IPS-NIHi7 (cell line): ENCODE results near the gene TRIP12.
A peak's percentile ranks its signal among the peaks of the same experiment; 100 is the strongest.
"Not testable (repeated sequence)": the region's sequence is repeated elsewhere in the genome, so short reads cannot be mapped to it uniquely, and the experiment has no call there.

ENCODE experiments used
- DNase-seq: peaks from one replicate; pipeline ENCODE4 v3.0.0; 2012; ENCODE audit warnings: mixed read lengths; ENCODE audit errors: extremely low spot score

Gene TRIP12

GRCh38 chr2:229921892-229922448, at the start of gene TRIP12:
Gene TRIP12, minus strand, starts transcription at chr2:229922009. Its CDS starts 41,930 bp downstream, at chr2:229880079.
- peak; percentile 91 for DNase-seq

GRCh38 chr2:229971298-229971790, 49.5 kb upstream of the TRIP12 start:
- DNase-seq, result no peak

GRCh38 chr2:229970406-229970805, 48.6 kb upstream of the TRIP12 start:
- DNase-seq, result no peak

DNA sequence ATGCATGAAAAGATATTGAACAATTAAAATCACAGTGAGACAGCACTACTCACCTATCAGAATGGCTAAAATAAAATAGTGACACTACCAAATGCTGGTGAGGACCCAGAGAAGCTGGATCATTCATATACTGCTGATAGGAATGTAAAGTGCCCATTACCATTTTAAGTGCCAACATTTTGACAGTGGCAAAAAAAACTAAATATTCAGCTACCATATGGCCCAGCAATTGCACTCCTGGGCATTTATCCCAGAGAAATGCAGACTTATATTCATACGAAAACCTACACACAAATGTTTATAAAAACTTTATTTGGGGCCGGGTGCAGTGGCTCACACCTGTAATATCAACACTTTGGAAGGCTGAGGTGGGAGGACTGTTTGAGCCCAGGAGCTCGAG, 48.1 kb upstream of the TRIP12 start:
- DNase-seq, result no peak

- not testable (repeated sequence) for DNase-seq
Observed at GRCh38 chr2:229963596-229963995, 41.8 kb upstream of the TRIP12 start.

- no peak for DNase-seq
Observed at GRCh38 chr2:229956491-229956890, 34.7 kb upstream of the TRIP12 start.

GRCh38 chr2:229955663-229956062, 33.9 kb upstream of the TRIP12 start:
- no peak for DNase-seq

DNA sequence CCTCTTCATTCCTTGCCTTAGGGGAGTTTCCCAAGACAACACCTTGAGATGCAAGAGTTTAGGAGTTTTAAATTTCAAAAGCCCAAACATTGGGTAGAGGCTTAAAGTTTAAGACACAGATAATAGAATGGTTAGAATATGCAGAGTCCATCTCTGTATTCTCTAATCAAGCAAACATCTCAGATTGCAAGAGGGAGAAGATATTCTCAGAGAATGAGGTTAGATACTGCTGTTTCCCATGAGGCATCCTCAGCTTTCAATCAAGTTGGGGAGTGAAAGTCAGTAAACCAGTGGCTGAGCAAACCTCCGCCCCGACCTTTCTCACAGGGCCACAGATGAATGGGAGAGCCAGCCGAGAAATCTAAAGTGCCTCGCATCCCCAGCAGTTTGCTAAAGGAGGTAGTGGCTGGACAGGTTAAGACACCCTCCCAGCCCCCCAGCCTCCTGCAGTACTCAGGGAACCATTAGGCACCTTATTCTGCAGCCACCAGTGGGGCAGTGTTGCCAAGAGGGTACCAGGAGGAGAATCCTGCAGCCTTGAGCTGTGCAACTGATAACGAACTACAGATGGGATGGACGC, 30.5 kb upstream of the TRIP12 start:
- DNase-seq, result no peak

DNA sequence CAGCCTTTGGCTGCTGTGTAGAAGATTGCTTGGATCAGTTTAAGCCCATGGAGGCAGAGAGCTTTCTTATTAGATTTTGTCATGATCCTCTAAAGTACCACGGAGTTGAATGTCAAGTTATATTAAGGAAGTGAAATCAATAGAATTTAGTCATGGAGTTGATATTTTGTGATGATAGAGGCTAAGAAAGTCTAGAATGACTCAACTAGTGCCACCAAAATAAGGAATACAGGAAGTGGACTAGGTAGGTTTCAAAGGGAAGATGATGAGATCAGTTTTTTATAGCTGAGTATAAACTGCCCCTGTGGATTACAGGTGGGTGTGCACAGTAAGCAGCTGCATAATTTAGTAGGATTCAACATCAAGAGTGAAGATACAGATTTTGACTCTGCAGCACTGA, 25.7 kb upstream of the TRIP12 start:
- no peak for DNase-seq

- DNase-seq, result no peak
Observed at GRCh38 chr2:229945975-229946374, 24.2 kb upstream of the TRIP12 start.

- no peak for DNase-seq
Observed at GRCh38 chr2:229943770-229944449, 22.1 kb upstream of the TRIP12 start.

DNA sequence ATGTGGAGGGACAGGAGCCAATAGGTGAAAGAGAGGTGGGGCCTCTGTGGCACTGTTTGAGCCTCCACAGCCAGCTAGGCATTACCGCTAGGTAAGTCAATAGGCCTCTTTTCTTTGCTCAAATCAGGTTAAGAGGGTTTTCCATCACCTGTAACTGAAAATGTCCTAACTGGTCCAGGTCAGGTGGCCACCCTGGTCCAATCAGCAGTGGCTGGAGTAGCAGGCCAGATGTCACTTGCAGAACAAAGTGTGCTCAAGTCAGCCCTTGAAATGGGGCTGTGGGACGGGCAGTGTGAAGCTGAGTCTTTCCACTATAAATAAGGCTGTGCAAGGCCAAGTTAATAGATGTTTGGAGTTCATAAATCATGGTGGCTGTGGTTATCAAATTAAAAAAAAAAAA, 21.4 kb upstream of the TRIP12 start:
- no peak for DNase-seq

DNA sequence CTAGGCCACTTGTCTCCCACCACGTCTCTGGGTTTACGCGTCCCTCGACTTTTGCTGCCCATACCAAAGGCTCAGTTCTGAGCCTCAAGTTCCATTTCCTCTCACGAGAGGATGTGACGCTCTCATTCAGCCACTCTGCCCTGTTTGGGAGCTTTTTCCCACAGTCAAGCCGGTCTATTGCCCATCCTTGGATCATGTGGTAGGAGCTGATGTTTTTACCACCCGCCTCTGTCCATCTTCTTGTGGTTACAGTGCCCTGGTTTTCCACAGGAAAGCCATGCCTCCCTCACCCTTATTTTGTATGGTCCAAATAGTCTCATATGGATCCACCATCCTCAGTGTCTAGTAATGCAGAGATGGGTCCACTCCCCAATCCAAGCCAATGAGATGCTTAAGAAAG, 20.9 kb upstream of the TRIP12 start:
- DNase-seq, result no peak

- no peak for DNase-seq
Observed at GRCh38 chr2:229937537-229937936, 15.7 kb upstream of the TRIP12 start.

DNA sequence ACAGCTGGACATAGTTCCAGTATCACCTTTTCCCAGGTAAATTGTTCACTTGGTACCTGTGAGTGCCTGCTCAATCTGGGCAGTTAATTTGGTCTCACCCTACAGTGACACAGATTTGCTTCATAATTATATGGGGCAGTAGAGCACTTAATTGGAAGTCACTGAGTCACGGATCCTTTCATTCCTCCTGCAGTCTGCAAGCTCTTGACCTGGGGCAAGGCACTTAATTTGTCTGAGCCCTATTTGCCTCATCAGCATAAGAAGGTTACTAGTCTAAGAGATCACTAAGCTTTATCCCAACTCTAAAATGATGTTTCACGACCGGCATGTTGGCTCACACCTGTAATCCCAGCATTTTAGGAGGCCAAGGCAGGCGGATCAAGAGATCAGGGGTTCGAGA, 9.4 kb upstream of the TRIP12 start:
- DNase-seq, result no peak

DNA sequence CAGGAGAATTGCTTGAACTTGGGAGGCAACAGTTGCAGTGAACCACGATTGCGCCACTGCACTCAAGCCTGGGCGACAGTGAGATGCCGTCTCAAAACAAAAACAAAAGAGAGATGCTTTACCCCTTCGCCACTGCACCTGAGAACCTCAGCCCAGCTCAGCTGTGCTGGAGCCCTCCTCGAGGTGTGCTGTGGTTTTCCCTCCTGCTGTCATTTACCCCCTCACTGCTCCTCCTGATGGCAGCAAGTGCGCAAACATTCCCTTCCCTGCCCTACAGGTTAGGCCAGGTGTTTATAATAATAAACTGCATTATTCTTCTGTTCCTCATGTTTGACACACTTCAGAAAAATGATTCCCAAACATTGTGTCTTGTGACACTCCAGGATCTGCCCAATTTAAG, 8.8 kb upstream of the TRIP12 start:
- no peak for DNase-seq

- DNase-seq, result no peak
Observed at GRCh38 chr2:229927817-229928321, 6.1 kb upstream of the TRIP12 start.

DNA sequence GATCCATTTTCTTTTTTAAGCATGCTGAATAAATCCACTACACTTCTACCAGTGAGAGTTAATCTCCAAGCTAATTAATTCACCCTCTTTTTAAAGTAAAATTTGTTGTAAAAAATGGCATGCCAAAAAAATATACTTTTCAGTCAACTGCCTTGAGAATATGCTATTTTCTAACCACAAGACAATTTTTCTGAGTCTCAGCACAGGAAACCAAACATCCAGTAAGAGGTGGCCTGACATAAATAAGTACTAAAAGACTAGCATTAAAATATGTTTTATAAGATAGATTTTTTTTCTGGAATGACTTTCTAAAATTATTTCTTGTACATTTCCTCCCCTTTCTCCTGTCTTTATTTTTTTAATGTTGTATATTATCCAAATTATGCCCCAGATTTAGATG, 3.4 kb upstream of the TRIP12 start:
- no peak for DNase-seq

DNA sequence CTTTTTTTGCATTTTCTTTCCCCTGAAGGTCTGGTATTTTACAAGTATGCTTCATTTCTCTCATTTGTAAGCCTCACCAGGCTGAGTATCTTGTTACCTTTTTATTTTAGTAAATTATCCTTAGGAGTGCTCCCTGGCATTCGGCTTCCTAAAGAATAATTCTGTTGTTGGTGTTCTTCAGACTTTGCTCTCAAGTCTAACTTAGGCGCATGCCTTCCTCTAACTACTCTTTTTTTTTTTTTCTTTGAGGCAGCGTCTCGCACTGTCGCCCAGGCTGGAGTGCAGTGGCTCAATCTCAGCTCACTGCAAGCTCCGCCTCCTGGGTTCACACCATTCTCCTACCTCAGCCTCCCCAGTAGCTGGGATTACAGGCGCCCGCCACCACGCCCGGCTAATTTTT, 2.7 kb upstream of the TRIP12 start:
- DNase-seq, result not testable (repeated sequence)

DNA sequence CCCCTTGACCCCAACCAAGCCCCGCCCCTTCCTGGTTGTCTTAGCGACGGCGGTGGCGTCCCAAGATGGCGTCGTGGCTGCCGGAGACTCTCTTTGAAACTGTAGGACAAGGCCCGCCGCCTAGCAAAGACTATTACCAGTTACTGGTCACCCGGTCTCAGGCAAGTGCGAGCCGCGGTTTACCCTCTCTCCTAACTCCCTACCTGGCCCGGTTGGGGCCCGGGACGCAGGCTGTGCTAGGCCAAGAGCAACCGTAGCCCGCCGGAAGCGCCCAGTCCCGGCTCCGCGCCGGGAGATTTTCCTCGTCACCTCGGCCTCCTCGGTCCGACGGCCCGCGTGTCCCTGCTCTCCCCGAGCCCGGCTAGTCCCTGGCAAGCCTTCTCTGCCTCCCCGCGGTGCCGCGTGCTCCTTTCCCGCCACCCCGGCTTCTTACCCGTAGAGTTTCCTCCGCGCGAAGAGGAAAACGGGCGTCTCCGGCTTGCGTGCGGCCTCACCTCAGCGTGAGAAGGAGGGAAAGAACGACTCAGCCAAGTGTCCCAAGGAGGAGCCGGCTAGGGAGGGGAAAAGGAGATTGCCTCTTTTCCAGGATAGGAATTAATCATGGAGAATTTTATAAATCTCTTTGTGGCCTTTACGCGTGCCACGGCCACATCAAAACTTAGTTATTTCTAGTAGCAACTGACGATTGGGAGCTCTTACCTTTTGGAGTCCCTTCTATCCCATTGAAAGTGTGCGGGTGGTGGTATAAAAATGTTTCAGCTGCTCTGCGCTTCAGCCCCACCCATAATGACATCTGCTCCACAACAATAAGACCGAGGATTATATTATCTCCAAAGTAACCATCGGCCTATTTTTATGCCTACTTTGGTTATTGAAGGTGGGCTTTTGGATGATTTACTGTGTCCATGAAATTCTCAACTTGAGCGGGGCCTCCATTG, 909 bp upstream of the TRIP12 start, which contains the start of gene FBXO36:
Gene FBXO36 (plus strand): TSS at position 55 of the 938 bp plus-strand sequence. CDS start 11 bp downstream, at position 66.
- DNase-seq, result peak; percentile 78

GRCh38 chr2:229921101-229921891, 513 bp downstream of the TRIP12 start:
- DNase-seq, result peak; percentile 43
